GM19467 (cell line): ENCODE data around the gene CCNE1.
"Not testable (repeated sequence)": the region's sequence is repeated elsewhere in the genome, so short reads cannot be mapped to it uniquely, and the experiment has no call there.

Experiments
- ATAC-seq: cut with Tn5 transposase; IDR thresholded peaks from one replicate; pipeline ENCODE4 v1.9.1; 2021; ENCODE audit warnings: mild to moderate bottlenecking, moderate library complexity; ENCODE audit not compliant: unreplicated experiment

CCNE1 gene

GRCh38 chr19:29785955-29786589 lies 25.7 kb upstream of the CCNE1 start:
- no peak for ATAC-seq

GRCh38 chr19:29787281-29787680 lies 24.5 kb upstream of the CCNE1 start:
- no peak for ATAC-seq

- ATAC-seq: no peak
These were observed 22.8 kb upstream of the CCNE1 start for GRCh38 chr19:29789007-29789406.

GRCh38 chr19:29793116-29793727 lies 18.6 kb upstream of the CCNE1 start:
- no peak for ATAC-seq

GRCh38 chr19:29794490-29794889 lies 17.3 kb upstream of the CCNE1 start:
- not testable (repeated sequence) for ATAC-seq

GRCh38 chr19:29795461-29796172 lies 16.2 kb upstream of the CCNE1 start:
- ATAC-seq: no peak

- ATAC-seq: no peak
These were observed 15.6 kb upstream of the CCNE1 start for GRCh38 chr19:29796173-29796573.

- ATAC-seq: no peak
These were observed 12.9 kb upstream of the CCNE1 start for GRCh38 chr19:29798774-29799497.

- no peak for ATAC-seq
These were observed 11.5 kb upstream of the CCNE1 start for GRCh38 chr19:29800100-29800825.

- ATAC-seq: not testable (repeated sequence)
These were observed 7.8 kb upstream of the CCNE1 start for GRCh38 chr19:29803951-29804350.

- peak; percentile 88 for ATAC-seq
These were observed 7.3 kb upstream of the CCNE1 start for GRCh38 chr19:29804493-29804892.

- no peak for ATAC-seq
These were observed 6.5 kb upstream of the CCNE1 start for GRCh38 chr19:29805031-29805965.

- ATAC-seq: no peak
These were observed 5.5 kb upstream of the CCNE1 start for GRCh38 chr19:29806098-29806866.

- no peak for ATAC-seq
These were observed 4.6 kb upstream of the CCNE1 start for GRCh38 chr19:29807178-29807577.

GRCh38 chr19:29807870-29808405 lies 3.9 kb upstream of the CCNE1 start:
- no peak for ATAC-seq

GRCh38 chr19:29809795-29810503 lies 1.8 kb upstream of the CCNE1 start:
- ATAC-seq: no peak

GRCh38 chr19:29810504-29810871 lies 1.3 kb upstream of the CCNE1 start:
- ATAC-seq: no peak
